ENCODE measurements around the gene ZC2HC1C. TPM values are rescaled to one million over a fixed set of nuclear protein-coding genes. Genes with fewer than 3 reads are reported as not detected.
A peak's percentile ranks its signal among the peaks of the same experiment; 100 is the strongest.

Gene ZC2HC1C
- total and polyA plus RNA-seq, 10 of the 15 experiments (the other 5 are each of a cell fraction or from before 2014, with no cell fraction given) = 0.92 to 3.7 (median 1.6) TPM

GRCh38 chr14:75126679-75127473, 57.4 kb downstream of the ZC2HC1C start, which contains the start of gene NEK9 (continued):
- TF ChIP-seq HSF1 (IDR thresholded peaks at IDR 0.05; ENCODE audit: low read depth, low read length) (no peak), YBX1 (IDR thresholded peaks at IDR 0.05) (no peak), POLR2A (IDR thresholded peaks at IDR 0.05; ENCODE audit: low read depth, low read length) (peak; percentile 98), HCFC1 (IDR thresholded peaks at IDR 0.05; ENCODE audit: low read length) (peak; percentile 69), EED (IDR thresholded peaks at IDR 0.05; ENCODE audit: low read depth) (peak; percentile 9; the same call in 1 of the 2 replicates), DPF2 (IDR thresholded peaks at IDR 0.05) (peak; percentile 82), USF2 (IDR thresholded peaks at IDR 0.05; ENCODE audit: borderline replicate concordance, low read depth, low read length) (no peak), NFIC (IDR thresholded peaks at IDR 0.05; ENCODE audit: low read depth, low read length) (no peak), SREBF2 (IDR thresholded peaks at IDR 0.05; ENCODE audit: low read length) (no peak; the same call in 1 of the 2 replicates), ZBTB11 (CRISPR knock-in tag; IDR thresholded peaks at IDR 0.05) (peak; percentile 37; the same call in 1 of the 2 replicates), TCF3 (IDR thresholded peaks at IDR 0.05; ENCODE audit: borderline replicate concordance, insufficient read depth, low read depth, low read length) (0 out of 2 replicates have a peak, but pooled peaks have one; percentile 31), TBL1XR1 (IDR thresholded peaks at IDR 0.05; ENCODE audit: low read depth, low read length) (peak; percentile 32; the same call in 1 of the 2 replicates), CHD2 (IDR thresholded peaks at IDR 0.05; ENCODE audit: borderline replicate concordance, low read depth, low read length) (0 out of 2 replicates have a peak, but pooled peaks have one; percentile 59), RCOR1 (conservative IDR thresholded peaks at IDR 0.05; ENCODE audit: low read depth, low read length) (0 out of 2 replicates have a peak, but pooled peaks have one; percentile 15), HDGF (IDR thresholded peaks at IDR 0.05) (peak; percentile 68; the same call in 1 of the 2 replicates), SUZ12 (IDR thresholded peaks at IDR 0.05; ENCODE audit: unreplicated experiment) (no peak), IRF3 (IDR thresholded peaks at IDR 0.05) (no peak), E2F8 (IDR thresholded peaks at IDR 0.05; ENCODE audit: low read depth, partially characterized antibody) (peak; percentile 71), MYC (IDR thresholded peaks at IDR 0.05; ENCODE audit: insufficient read depth, insufficient read length, insufficient replicate concordance, low read length, severe bottlenecking) (no peak), ZZZ3 (IDR thresholded peaks at IDR 0.05; ENCODE audit: control insufficient read depth, insufficient read length, low read depth) (no peak)

Data from GM12878 (cell line).